SU-DHL-6 (cell line): ENCODE results near the gene SULT2B1.

Experiments
- H2AFZ ChIP-seq: fragments of 200-600 bp; sonication (generic); 2 replicates; pipeline ENCODE4 v1.6.1; 2014; ENCODE audit warnings: low read depth, mild to moderate bottlenecking, moderate library complexity, mixed read lengths, antibody characterized with exemption, low read length; ENCODE audit not compliant: severe bottlenecking
- H3F3A ChIP-seq: fragments of 200-600 bp; shearing (Covaris generic); 2 replicates; pipeline ENCODE4 v1.6.0; 2016; ENCODE audit warnings: antibody characterized with exemption, mild to moderate bottlenecking; ENCODE audit not compliant: insufficient read depth
- H3K27ac ChIP-seq: fragments of 200-600 bp; sonication (generic); 2 replicates; pipeline ENCODE4 v1.5.1; 2016; ENCODE audit warnings: low read depth, mild to moderate bottlenecking, low read length, moderate library complexity, mixed read lengths
- H3K27me3 ChIP-seq: fragments of 200-600 bp; sonication (generic), shearing (Covaris generic); 2 replicates; pipeline ENCODE4 v1.6.0; 2014; ENCODE audit warnings: mild to moderate bottlenecking, low read length
- H3K36me3 ChIP-seq: fragments of 200-600 bp; sonication (generic); 2 replicates; pipeline ENCODE4 v1.6.1; 2014; ENCODE audit warnings: mild to moderate bottlenecking, low read length, mixed read lengths
- H3K4me2 ChIP-seq: fragments of 300-600, 200-600 bp; shearing (Covaris generic), sonication (generic); 2 replicates; pipeline ENCODE4 v1.6.0; 2014; ENCODE audit warnings: low read length, low read depth, mild to moderate bottlenecking; ENCODE audit not compliant: poor library complexity, severe bottlenecking
- H3K4me3 ChIP-seq: fragments of 200-600 bp; sonication (generic); 2 replicates; pipeline ENCODE4 v1.5.1; 2014; ENCODE audit warnings: antibody characterized with exemption, low read length, mild to moderate bottlenecking, mixed read lengths; ENCODE audit not compliant: insufficient read depth, poor library complexity, severe bottlenecking
- H3K79me2 ChIP-seq: fragments of 200-600 bp; sonication (generic); 2 replicates; pipeline ENCODE4 v1.6.1; 2014; ENCODE audit warnings: mild to moderate bottlenecking, low read length, moderate library complexity; ENCODE audit not compliant: insufficient read depth
- H3K9ac ChIP-seq: fragments of 200-600 bp; sonication (generic); 2 replicates; pipeline ENCODE4 v1.7.0; 2014; ENCODE audit warnings: mild to moderate bottlenecking, low read length
- H3K9me2 ChIP-seq: fragments of 200-600 bp; sonication (generic); replicated peaks from 2 replicates; pipeline ENCODE4 v1.6.1; 2014; ENCODE audit warnings: low read length; ENCODE audit not compliant: insufficient read depth
- H3K9me3 ChIP-seq: fragments of 200-600 bp; sonication (generic); 2 replicates; pipeline ENCODE4 v1.6.1; 2014; ENCODE audit warnings: low read length, mixed read lengths; ENCODE audit not compliant: insufficient read depth
- H4K20me1 ChIP-seq: fragments of 200-600 bp; sonication (generic); 2 replicates; pipeline ENCODE4 v1.6.1; 2014; ENCODE audit warnings: low read depth, mild to moderate bottlenecking, antibody characterized with exemption, low read length, moderate library complexity, mixed read lengths
- EZH2phosphoT487 ChIP-seq: fragments of 200-600 bp; sonication (generic), shearing (Covaris generic); conservative IDR thresholded peaks from 2 replicates; pipeline ENCODE4 v1.6.1; 2018; ENCODE audit warnings: mild to moderate bottlenecking, antibody characterized with exemption, low read length, moderate library complexity, mixed read lengths
- TF ChIP-seq, protein P1 (sequence below): fragments of 200-600 bp; sonication (generic); IDR thresholded peaks from one replicate; pipeline ENCODE4 v1.5.1; 2017; ENCODE audit warnings: antibody characterized with exemption, mild to moderate bottlenecking, low read length, moderate library complexity; ENCODE audit not compliant: insufficient read depth, poor library complexity, severe bottlenecking

SULT2B1 gene

DNA sequence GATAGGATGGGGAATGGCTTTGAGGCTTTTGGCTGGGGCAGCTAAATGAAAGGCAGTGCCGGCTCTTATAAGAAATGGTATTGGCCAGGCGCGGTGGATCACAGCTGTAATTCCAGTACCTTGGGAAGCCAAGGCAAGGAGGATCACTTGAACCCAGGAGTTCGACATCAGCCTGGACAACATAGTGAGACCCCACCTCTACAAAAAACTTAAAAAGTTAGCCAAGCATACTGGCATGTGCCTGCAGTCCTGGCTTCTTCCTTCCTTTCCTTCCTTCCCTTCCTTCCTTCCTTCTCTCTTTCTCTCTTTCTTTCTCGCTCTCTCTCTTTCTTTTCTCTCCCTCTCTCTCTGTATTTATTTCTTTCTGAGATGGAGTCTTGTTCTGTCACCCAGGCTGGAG is 90.9 kb downstream of the SULT2B1 start:
- Histone ChIP-seq H3K9me3 (no peaks in the 10 kb centered on the region), H3K4me3 (no peak overlapping the region), H3K27ac (no peak overlapping the region), H3F3A (no peaks in the 10 kb centered on the region), H4K20me1 (no peaks in the 10 kb centered on the region), H3K79me2 (no peaks in the 10 kb centered on the region), H3K9me2 (no peaks in the 10 kb centered on the region), H2AFZ (no peak overlapping the region), H3K36me3 (no peaks in the 10 kb centered on the region), H3K9ac (no peak overlapping the region), H3K4me2 (no peak overlapping the region), H3K27me3 (no peaks in the 10 kb centered on the region)
- TF ChIP-seq, protein P1, sequence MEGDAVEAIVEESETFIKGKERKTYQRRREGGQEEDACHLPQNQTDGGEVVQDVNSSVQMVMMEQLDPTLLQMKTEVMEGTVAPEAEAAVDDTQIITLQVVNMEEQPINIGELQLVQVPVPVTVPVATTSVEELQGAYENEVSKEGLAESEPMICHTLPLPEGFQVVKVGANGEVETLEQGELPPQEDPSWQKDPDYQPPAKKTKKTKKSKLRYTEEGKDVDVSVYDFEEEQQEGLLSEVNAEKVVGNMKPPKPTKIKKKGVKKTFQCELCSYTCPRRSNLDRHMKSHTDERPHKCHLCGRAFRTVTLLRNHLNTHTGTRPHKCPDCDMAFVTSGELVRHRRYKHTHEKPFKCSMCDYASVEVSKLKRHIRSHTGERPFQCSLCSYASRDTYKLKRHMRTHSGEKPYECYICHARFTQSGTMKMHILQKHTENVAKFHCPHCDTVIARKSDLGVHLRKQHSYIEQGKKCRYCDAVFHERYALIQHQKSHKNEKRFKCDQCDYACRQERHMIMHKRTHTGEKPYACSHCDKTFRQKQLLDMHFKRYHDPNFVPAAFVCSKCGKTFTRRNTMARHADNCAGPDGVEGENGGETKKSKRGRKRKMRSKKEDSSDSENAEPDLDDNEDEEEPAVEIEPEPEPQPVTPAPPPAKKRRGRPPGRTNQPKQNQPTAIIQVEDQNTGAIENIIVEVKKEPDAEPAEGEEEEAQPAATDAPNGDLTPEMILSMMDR: no peak
- no peak for TF ChIP-seq EZH2phosphoT487

GRCh38 chr19:48644355-48644754 is 92.4 kb downstream of the SULT2B1 start:
- no peak overlapping the region for H3K4me2 ChIP-seq
- H3K79me2 ChIP-seq: no peaks in the 10 kb centered on the region
- no peak overlapping the region for H2AFZ ChIP-seq
- TF ChIP-seq, protein P1: no peak
- no peak for TF ChIP-seq EZH2phosphoT487
- no peaks in the 10 kb centered on the region for H3F3A ChIP-seq
- no peaks in the 10 kb centered on the region for H3K9me3 ChIP-seq
- no peak overlapping the region for H3K27ac ChIP-seq
- H3K9ac ChIP-seq: no peak overlapping the region
- no peak overlapping the region for H3K4me3 ChIP-seq
- no peaks in the 10 kb centered on the region for H3K36me3 ChIP-seq
- no peaks in the 10 kb centered on the region for H3K27me3 ChIP-seq
- no peaks in the 10 kb centered on the region for H4K20me1 ChIP-seq
- no peaks in the 10 kb centered on the region for H3K9me2 ChIP-seq

- Histone ChIP-seq H3K9me2 (no peaks in the 10 kb centered on the region), H2AFZ (peak overlapping the region; percentile 78), H3K27ac (no peak overlapping the region), H3K4me2 (peak overlapping the region; percentile 62), H3K27me3 (no peaks in the 10 kb centered on the region), H3K9me3 (no peaks in the 10 kb centered on the region), H3K79me2 (no peaks in the 10 kb centered on the region), H3F3A (no peaks in the 10 kb centered on the region), H4K20me1 (no peaks in the 10 kb centered on the region), H3K9ac (peak overlapping the region; percentile 54; the same call in 1 of the 2 replicates), H3K36me3 (no peaks in the 10 kb centered on the region), H3K4me3 (no peak overlapping the region)
- TF ChIP-seq, protein P1: no peak
- no peak for TF ChIP-seq EZH2phosphoT487
These were observed 93.1 kb downstream of the SULT2B1 start for GRCh38 chr19:48644839-48645619.
